ENCODE results near the gene ATP6V1G2.

ATP6V1G2 gene

GRCh38 chr6:31580807-31581433, 34.5 kb upstream of the ATP6V1G2 start:
- H2AFZ ChIP-seq (ENCODE audit: low read depth, low read length): peak overlapping the region; percentile 100
- H3K27me3 ChIP-seq (ENCODE audit: insufficient read depth, low read length, poor library complexity): peaks cover 10% of the 10 kb centered on the region
- peaks cover 49% of the 10 kb centered on the region for H3K4me1 ChIP-seq (ENCODE audit: insufficient read depth, low read length)
- no peaks in the 10 kb centered on the region for H3K9me3 ChIP-seq (ENCODE audit: insufficient read depth, low read length, severe bottlenecking)
- no peaks in the 10 kb centered on the region; the same call in 1 of the 2 replicates for H3K36me3 ChIP-seq (ENCODE audit: insufficient read depth, low read length)
- peak overlapping the region; percentile 99 for H3K4me2 ChIP-seq (ENCODE audit: insufficient read depth, low read length)
- no peaks in the 10 kb centered on the region for H4K20me1 ChIP-seq (ENCODE audit: insufficient read depth, low read length)
- ATAC-seq (ENCODE audit: insufficient read depth, low read depth): peak; percentile 78
- H3K79me2 ChIP-seq (ENCODE audit: insufficient read depth, low read length): peaks cover 4% of the 10 kb centered on the region; the same call in 1 of the 2 replicates
- TF ChIP-seq EZH2 (IDR thresholded peaks at IDR 0.05; ENCODE audit: borderline replicate concordance, low read depth, low read length, severe bottlenecking): peak; percentile 52
- TF ChIP-seq, protein P1, sequence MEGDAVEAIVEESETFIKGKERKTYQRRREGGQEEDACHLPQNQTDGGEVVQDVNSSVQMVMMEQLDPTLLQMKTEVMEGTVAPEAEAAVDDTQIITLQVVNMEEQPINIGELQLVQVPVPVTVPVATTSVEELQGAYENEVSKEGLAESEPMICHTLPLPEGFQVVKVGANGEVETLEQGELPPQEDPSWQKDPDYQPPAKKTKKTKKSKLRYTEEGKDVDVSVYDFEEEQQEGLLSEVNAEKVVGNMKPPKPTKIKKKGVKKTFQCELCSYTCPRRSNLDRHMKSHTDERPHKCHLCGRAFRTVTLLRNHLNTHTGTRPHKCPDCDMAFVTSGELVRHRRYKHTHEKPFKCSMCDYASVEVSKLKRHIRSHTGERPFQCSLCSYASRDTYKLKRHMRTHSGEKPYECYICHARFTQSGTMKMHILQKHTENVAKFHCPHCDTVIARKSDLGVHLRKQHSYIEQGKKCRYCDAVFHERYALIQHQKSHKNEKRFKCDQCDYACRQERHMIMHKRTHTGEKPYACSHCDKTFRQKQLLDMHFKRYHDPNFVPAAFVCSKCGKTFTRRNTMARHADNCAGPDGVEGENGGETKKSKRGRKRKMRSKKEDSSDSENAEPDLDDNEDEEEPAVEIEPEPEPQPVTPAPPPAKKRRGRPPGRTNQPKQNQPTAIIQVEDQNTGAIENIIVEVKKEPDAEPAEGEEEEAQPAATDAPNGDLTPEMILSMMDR (IDR thresholded peaks at IDR 0.05; ENCODE audit: borderline replicate concordance, extremely low read depth, low read length, poor library complexity, severe bottlenecking): peak; percentile 94
- H3K27ac ChIP-seq (ENCODE audit: low read length): peak overlapping the region; percentile 76
- peak overlapping the region; percentile 78 to 95 for H3K4me3 ChIP-seq (ENCODE audit: low read depth in 1 of 2, low read length in 2 of 2)
- H3K9ac ChIP-seq (ENCODE audit: low read depth, low read length): peak overlapping the region; percentile 91
- DNase-seq: peak; percentile 90

DNA sequence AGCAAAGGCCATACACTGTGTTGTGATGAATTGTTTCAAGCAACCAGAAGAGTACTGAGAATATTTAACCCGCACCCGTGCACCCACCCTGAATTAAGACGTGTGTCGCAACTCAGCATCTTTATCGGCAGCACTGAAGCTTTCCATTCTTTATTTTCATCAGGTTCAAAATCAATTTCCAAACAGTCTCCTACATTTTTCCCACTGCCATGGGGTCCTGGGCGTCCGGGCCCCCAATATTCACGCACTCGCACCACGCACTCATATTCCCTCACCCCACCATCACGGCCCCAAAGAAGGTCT, 34.0 kb upstream of the ATP6V1G2 start:
- DNase-seq: no peak
- TF ChIP-seq EZH2 (IDR thresholded peaks at IDR 0.05; ENCODE audit: borderline replicate concordance, low read depth, low read length, severe bottlenecking): no peak
- TF ChIP-seq, protein P1 (IDR thresholded peaks at IDR 0.05; ENCODE audit: borderline replicate concordance, extremely low read depth, low read length, poor library complexity, severe bottlenecking): no peak
- Histone ChIP-seq H3K4me1 (ENCODE audit: insufficient read depth, low read length) (peaks cover 49% of the 10 kb centered on the region), H3K9ac (ENCODE audit: low read depth, low read length) (peak overlapping the region; percentile 91), H3K9me3 (ENCODE audit: insufficient read depth, low read length, severe bottlenecking) (no peaks in the 10 kb centered on the region), H4K20me1 (ENCODE audit: insufficient read depth, low read length) (no peaks in the 10 kb centered on the region), H3K4me2 (ENCODE audit: insufficient read depth, low read length) (peak overlapping the region; percentile 99), H3K4me3 (ENCODE audit: low read depth in 1 of 2, low read length in 2 of 2) (peak overlapping the region; percentile 78 to 95; a peak in 3 of 4 replicates), H3K27me3 (ENCODE audit: insufficient read depth, low read length, poor library complexity) (peaks cover 10% of the 10 kb centered on the region), H3K36me3 (ENCODE audit: insufficient read depth, low read length) (no peaks in the 10 kb centered on the region; the same call in 1 of the 2 replicates), H3K27ac (ENCODE audit: low read length) (peak overlapping the region; percentile 53; the same call in 1 of the 2 replicates), H2AFZ (ENCODE audit: low read depth, low read length) (peak overlapping the region; percentile 100), H3K79me2 (ENCODE audit: insufficient read depth, low read length) (peaks cover 4% of the 10 kb centered on the region; the same call in 1 of the 2 replicates)
- no peak for ATAC-seq (ENCODE audit: insufficient read depth, low read depth)

DNA sequence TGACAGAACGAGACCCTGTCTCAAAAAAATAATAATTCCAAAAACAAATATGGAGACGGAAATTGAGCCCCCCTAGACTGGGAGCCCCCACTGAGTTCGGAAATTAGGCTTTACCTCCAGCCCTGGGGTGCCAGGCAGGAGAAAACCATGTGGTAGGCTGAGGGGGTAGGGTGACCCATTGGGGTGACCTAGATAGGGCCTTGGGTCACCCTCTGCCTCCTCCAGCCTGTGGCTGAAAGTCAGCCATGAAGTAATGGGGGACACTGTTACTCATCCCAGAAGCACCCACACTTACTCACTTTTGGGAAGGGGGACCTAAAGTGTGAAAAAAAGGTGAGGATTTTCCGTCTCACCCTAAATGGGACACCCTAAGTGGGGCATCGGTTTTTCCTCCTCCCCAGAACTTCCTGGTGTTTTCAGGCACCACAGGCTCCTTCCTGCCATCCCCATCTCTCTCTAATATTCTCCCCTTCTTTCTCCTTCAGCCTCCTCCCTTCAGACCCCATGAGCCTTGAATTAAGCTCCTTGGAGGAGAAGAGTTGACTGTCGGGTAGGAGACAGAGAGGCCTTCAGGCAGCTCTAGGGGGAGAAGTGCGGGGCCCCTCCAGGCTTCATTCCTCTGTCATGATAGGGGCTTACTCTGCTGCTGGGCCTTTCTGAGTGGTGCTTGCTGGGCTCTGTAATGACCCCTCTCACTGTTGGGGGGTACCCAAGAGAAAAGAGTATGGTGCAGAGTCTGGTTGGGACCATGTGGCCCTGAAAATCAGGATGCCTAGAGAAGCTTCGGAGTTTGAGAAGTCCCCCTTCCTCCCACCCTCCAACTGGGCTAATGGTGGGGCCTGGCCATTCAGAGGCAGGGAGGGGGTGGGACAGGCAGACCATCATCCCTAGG, 33.4 kb upstream of the ATP6V1G2 start:
- Histone ChIP-seq H3K27me3 (ENCODE audit: insufficient read depth, low read length, poor library complexity) (peaks cover 10% of the 10 kb centered on the region), H3K9ac (ENCODE audit: low read depth, low read length) (no peak overlapping the region), H2AFZ (ENCODE audit: low read depth, low read length) (no peak overlapping the region), H3K27ac (ENCODE audit: low read length) (no peak overlapping the region), H3K4me2 (ENCODE audit: insufficient read depth, low read length) (peak overlapping the region; percentile 99), H3K4me3 (ENCODE audit: low read depth in 1 of 2, low read length in 2 of 2) (no peak overlapping the region; a peak in 1 of 4 replicates), H4K20me1 (ENCODE audit: insufficient read depth, low read length) (no peaks in the 10 kb centered on the region), H3K79me2 (ENCODE audit: insufficient read depth, low read length) (peaks cover 4% of the 10 kb centered on the region; the same call in 1 of the 2 replicates), H3K36me3 (ENCODE audit: insufficient read depth, low read length) (no peaks in the 10 kb centered on the region; the same call in 1 of the 2 replicates), H3K9me3 (ENCODE audit: insufficient read depth, low read length, severe bottlenecking) (no peaks in the 10 kb centered on the region), H3K4me1 (ENCODE audit: insufficient read depth, low read length) (peaks cover 52% of the 10 kb centered on the region)
- DNase-seq: no peak
- no peak for ATAC-seq (ENCODE audit: insufficient read depth, low read depth)
- no peak for TF ChIP-seq EZH2 (IDR thresholded peaks at IDR 0.05; ENCODE audit: borderline replicate concordance, low read depth, low read length, severe bottlenecking)
- TF ChIP-seq, protein P1 (IDR thresholded peaks at IDR 0.05; ENCODE audit: borderline replicate concordance, extremely low read depth, low read length, poor library complexity, severe bottlenecking): no peak

Measured in DND-41 (cell line).